ENCODE measurements around the gene SDF2L1. TPM values are rescaled to one million over a fixed set of nuclear protein-coding genes. Genes with fewer than 3 reads are reported as not detected.

The SDF2L1 gene
- total RNA-seq, 1 donor from 2014 or later: 36.1 TPM

DNA sequence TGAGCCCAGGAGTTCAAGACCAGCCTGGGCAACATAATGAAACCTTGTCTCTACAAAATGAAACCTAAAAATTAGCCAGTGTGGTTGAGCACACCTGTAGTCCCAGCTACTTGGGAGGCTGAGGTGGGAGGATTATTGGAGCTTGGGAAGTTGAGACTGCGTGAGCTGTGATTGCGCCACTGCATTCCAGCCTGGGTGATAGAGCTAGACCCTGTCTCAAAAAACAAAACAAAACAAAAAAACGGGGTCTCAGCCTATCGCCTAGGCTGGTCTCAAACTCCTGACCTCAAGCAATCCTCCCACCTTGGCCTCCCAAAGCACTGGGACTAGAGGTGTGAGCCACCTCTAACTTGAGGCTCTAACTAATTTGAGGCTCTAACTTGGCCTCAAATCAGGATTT is 37.3 kb downstream of the SDF2L1 start:
- H3K4me1 ChIP-seq: no peaks in the 10 kb centered on the region
- intact Hi-C loops (cut with DNase I): no loop called here
- H3K4me3 ChIP-seq: no peak overlapping the region
- peaks cover 52% of the 10 kb centered on the region for H3K36me3 ChIP-seq
- H3K9me3 ChIP-seq: no peaks in the 10 kb centered on the region
- no peaks in the 10 kb centered on the region for H3K27me3 ChIP-seq (ENCODE audit: low read depth)
- no peak overlapping the region for H3K27ac ChIP-seq
- TF ChIP-seq, protein P1, sequence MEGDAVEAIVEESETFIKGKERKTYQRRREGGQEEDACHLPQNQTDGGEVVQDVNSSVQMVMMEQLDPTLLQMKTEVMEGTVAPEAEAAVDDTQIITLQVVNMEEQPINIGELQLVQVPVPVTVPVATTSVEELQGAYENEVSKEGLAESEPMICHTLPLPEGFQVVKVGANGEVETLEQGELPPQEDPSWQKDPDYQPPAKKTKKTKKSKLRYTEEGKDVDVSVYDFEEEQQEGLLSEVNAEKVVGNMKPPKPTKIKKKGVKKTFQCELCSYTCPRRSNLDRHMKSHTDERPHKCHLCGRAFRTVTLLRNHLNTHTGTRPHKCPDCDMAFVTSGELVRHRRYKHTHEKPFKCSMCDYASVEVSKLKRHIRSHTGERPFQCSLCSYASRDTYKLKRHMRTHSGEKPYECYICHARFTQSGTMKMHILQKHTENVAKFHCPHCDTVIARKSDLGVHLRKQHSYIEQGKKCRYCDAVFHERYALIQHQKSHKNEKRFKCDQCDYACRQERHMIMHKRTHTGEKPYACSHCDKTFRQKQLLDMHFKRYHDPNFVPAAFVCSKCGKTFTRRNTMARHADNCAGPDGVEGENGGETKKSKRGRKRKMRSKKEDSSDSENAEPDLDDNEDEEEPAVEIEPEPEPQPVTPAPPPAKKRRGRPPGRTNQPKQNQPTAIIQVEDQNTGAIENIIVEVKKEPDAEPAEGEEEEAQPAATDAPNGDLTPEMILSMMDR (IDR thresholded peaks at IDR 0.05): no peak
- DNase-seq (no peak), ATAC-seq (no peak)

DNA sequence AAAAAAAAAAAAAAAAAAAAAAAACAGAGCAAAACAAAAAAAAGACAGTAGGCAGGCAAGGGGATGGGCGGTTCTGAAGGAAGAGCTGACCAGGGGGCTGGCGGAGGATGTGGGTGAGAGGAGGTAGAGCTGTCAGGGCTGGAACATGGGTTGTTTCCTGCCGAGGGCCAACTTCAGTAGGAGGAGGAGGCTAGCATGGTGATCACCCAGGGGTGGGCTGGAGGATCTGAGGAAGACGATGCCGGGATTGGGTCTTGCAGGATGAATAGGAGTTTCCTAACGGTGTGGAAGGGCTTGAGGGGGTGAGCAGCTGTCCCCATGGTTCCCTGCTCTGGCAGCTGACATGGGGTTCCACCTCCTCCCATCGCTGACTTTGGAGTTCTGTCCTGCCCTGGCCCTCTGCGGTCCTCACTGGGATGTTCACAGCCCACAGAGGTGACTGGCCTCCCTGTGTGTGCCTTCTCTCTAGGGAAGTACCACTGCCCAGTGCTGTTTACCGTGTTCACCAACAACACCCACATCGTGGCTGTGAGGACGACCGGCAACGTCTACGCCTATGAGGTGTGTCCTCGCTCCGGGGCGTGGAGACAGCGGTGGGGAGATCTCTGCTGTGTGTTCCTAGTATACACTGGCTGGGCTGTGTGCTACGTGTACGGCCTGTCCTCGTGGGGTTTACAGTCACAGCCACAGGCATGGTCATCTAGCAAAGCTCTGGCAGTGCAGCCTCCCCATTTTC is 38.9 kb downstream of the SDF2L1 start:
- TF ChIP-seq, protein P1 (IDR thresholded peaks at IDR 0.05): no peak
- no peak overlapping the region for H3K27ac ChIP-seq

GRCh38 chr22:21681566-21682370 is 39.7 kb downstream of the SDF2L1 start:
- intact Hi-C loops (cut with DNase I): no loop called here
- Histone ChIP-seq H3K27ac (no peak overlapping the region), H3K4me3 (no peak overlapping the region), H3K9me3 (no peaks in the 10 kb centered on the region), H3K36me3 (peaks cover 60% of the 10 kb centered on the region), H3K4me1 (no peaks in the 10 kb centered on the region), H3K27me3 (ENCODE audit: low read depth) (no peaks in the 10 kb centered on the region)
- DNase-seq (no peak), ATAC-seq (peak in 1 of 2 donors; percentile 10)
- TF ChIP-seq, protein P1 (IDR thresholded peaks at IDR 0.05): no peak

More for the DNA sequence above, 38.9 kb downstream of the SDF2L1 start:
- Histone ChIP-seq H3K4me1 (no peaks in the 10 kb centered on the region), H3K36me3 (peaks cover 52% of the 10 kb centered on the region), H3K4me3 (no peak overlapping the region), H3K9me3 (no peaks in the 10 kb centered on the region), H3K27me3 (ENCODE audit: low read depth) (no peaks in the 10 kb centered on the region)
- DNase-seq (no peak), ATAC-seq (no peak)
- intact Hi-C loops (cut with DNase I): no loop called here

DNA sequence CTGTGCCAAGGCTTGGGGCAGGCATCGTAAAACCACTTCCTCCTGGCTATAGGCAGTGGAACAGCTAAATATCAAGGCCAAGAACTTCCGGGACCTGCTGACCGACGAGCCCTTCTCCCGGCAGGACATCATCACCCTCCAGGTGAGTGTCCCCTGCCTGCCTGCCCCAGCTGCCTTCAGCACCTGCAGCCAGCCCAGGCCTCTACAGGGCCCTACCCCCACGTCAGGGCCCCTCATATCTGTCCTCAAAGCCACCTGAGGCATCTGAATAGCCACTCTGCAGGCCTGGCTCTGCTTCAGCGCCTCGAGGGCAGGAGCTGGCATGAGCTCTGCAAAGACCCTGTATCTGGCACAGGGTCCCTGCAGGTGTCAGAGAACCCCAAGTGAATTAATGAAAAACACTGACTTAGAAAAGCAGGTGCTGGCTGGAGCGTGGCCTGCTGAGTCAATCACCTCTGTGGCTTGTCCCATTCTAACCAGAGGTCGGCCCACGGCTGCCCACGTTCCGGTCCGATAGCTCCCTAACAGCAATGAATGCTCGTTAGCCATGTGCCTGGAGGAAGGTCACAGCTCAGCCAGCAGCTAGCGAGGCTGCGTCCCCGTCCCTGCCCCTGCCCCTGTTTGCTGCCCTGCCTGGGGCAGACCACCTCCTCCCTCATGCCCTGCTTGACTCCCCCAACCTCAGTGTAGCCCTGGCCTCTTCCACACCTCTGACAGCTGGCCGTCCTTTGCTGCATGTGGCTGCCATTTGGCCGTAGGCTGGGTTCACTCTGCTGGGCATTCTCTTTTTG is 40.5 kb downstream of the SDF2L1 start:
- TF ChIP-seq, protein P1 (IDR thresholded peaks at IDR 0.05): no peak
- Histone ChIP-seq H3K27ac (no peak overlapping the region), H3K36me3 (peaks cover 68% of the 10 kb centered on the region), H3K4me1 (no peaks in the 10 kb centered on the region), H3K9me3 (no peaks in the 10 kb centered on the region), H3K4me3 (no peak overlapping the region), H3K27me3 (ENCODE audit: low read depth) (no peaks in the 10 kb centered on the region)
- intact Hi-C loops (cut with DNase I): no loop called here
- DNase-seq: no peak
- ATAC-seq: no peak

- ATAC-seq (no peak), DNase-seq (no peak)
- no peak overlapping the region for H3K4me3 ChIP-seq
- H3K9me3 ChIP-seq: no peaks in the 10 kb centered on the region
- peaks cover 76% of the 10 kb centered on the region for H3K36me3 ChIP-seq
- no peaks in the 10 kb centered on the region for H3K4me1 ChIP-seq
- TF ChIP-seq, protein P1 (IDR thresholded peaks at IDR 0.05): no peak
- intact Hi-C loops (cut with DNase I): no loop called here
- no peaks in the 10 kb centered on the region for H3K27me3 ChIP-seq (ENCODE audit: low read depth)
- no peak overlapping the region for H3K27ac ChIP-seq
Measured at GRCh38 chr22:21683401-21683811, 41.3 kb downstream of the SDF2L1 start.

Measured in lower lobe of right lung (tissue), 2 donors.